Keratinocyte (primary cell): ENCODE results near the gene BRD7. TPM values are rescaled to one million over a fixed set of nuclear protein-coding genes. Genes with fewer than 3 reads are reported as not detected.

Source experiments
- DNase-seq: peaks from one replicate; pipeline ENCODE4 v3.0.0-alpha.2; 2011; ENCODE audit warnings: low read depth, missing footprints, low spot score
- FAIRE-seq: peaks from 2 replicates; lab custom pipeline; 2011; peaks lifted over from hg19 to GRCh38; lab: Jason Lieb, UNC
- H2AFZ ChIP-seq: 2 replicates; pipeline ENCODE4 v1.6.0; 2012; ENCODE audit warnings: low read length, control low read depth, inconsistent platforms; ENCODE audit not compliant: control insufficient read depth
- H3K27ac ChIP-seq: 2 replicates; pipeline ENCODE4 v1.5.1; 2011; ENCODE audit warnings: low read length; ENCODE audit not compliant: control insufficient read depth, insufficient read depth
- H3K27me3 ChIP-seq: 3 replicates; pipeline ENCODE4 v1.6.0; 2011; ENCODE audit warnings: low read length; ENCODE audit not compliant: control insufficient read depth, insufficient read depth; ENCODE audit errors: extremely low read depth
- H3K36me3 ChIP-seq, 2 experiments: 2 replicates in 1 of 2; 3 replicates in 1 of 2; pipeline ENCODE4 v1.5.1; 2011; ENCODE audit warnings: low read length in 2 of 2, mild to moderate bottlenecking in 1 of 2; ENCODE audit not compliant: control insufficient read depth in 2 of 2, insufficient read depth in 2 of 2; ENCODE audit errors: extremely low read depth in 1 of 2
- H3K4me1 ChIP-seq: 3 replicates; pipeline ENCODE4 v1.5.1; 2011; ENCODE audit warnings: low read length; ENCODE audit not compliant: control insufficient read depth, insufficient read depth; ENCODE audit errors: extremely low read depth
- H3K4me2 ChIP-seq: 3 replicates; pipeline ENCODE4 v1.6.0; 2011; ENCODE audit warnings: low read depth, low read length; ENCODE audit not compliant: control insufficient read depth, insufficient read depth; ENCODE audit errors: extremely low read depth
- H3K4me3 ChIP-seq, 3 experiments: fragments of 200-600 bp in 1 of 3; sonication (generic) in 1 of 3; 2 replicates in 2 of 3; 3 replicates in 1 of 3; pipeline ENCODE4 v1.5.1; 2011 to 2016; ENCODE audit warnings: low read length in 3 of 3, mild to moderate bottlenecking in 3 of 3, control low read depth in 2 of 3, inconsistent platforms in 1 of 3, low read depth in 1 of 3, mixed read lengths in 1 of 3, mixed run types in 1 of 3, moderate library complexity in 1 of 3; ENCODE audit not compliant: control insufficient read depth in 2 of 3, insufficient read depth in 2 of 3; ENCODE audit errors: extremely low read depth in 1 of 3
- H3K79me2 ChIP-seq: 2 replicates; pipeline ENCODE4 v1.6.0; 2012; ENCODE audit warnings: low read length; ENCODE audit not compliant: control insufficient read depth, insufficient read depth
- H3K9ac ChIP-seq: 3 replicates; pipeline ENCODE4 v1.6.0; 2011; ENCODE audit warnings: low read length; ENCODE audit not compliant: control insufficient read depth, insufficient read depth; ENCODE audit errors: extremely low read depth
- H3K9me1 ChIP-seq: 3 replicates; pipeline ENCODE4 v1.6.0; 2011; ENCODE audit warnings: low read length; ENCODE audit not compliant: control insufficient read depth, insufficient read depth; ENCODE audit errors: extremely low read depth
- H3K9me3 ChIP-seq: 2 replicates; pipeline ENCODE4 v1.5.1; 2012; ENCODE audit warnings: low read depth, low read length; ENCODE audit not compliant: control insufficient read depth
- H4K20me1 ChIP-seq: 3 replicates; pipeline ENCODE4 v1.6.0; 2011; ENCODE audit warnings: low read length; ENCODE audit not compliant: control insufficient read depth, insufficient read depth; ENCODE audit errors: extremely low read depth
- CTCF ChIP-seq, 3 experiments: IDR thresholded peaks in 1 of 3; conservative IDR thresholded peaks in 1 of 3; optimal IDR thresholded peaks in 1 of 3; 2 replicates in 2 of 3; 3 replicates in 1 of 3; pipeline versions ENCODE3 to v1.5.1; 2011; ENCODE audit warnings: low read length in 3 of 3, mild to moderate bottlenecking in 3 of 3, moderate library complexity in 2 of 3, control low read depth in 1 of 3, inconsistent platforms in 1 of 3; ENCODE audit not compliant: insufficient read depth in 2 of 3; ENCODE audit errors: extremely low read depth in 1 of 3
- EZH2 ChIP-seq: IDR thresholded peaks from one replicate; pipeline ENCODE4 v1.6.1; 2012; ENCODE audit warnings: inconsistent platforms, mild to moderate bottlenecking, low read length, moderate library complexity
- dilution Hi-C: fragments of 300-500 bp; cut with MboI; formaldehyde crosslinking; loops from one replicate; pipeline ENCODE4 v1.7.0; 2020; ENCODE audit warnings: low sequenced_read_pairs; ENCODE audit not compliant: extremely low pct_ligation_motif_present
- polyA plus RNA-seq, 5 experiments: library from polyadenylated mRNA; depleted of rRNA in 3 of 5; stranded (reverse) in 3 of 5; stranded (forward) in 1 of 5; unstranded in 1 of 5; fragments of >200 nt; gene quantifications; 1 replicate in 1 of 5; 2 replicates in 3 of 5; 3 replicates in 1 of 5; pipeline versions ENCODE4 v1.2.1 to v1.2.3, GENCODE V29; 2011 to 2012; ENCODE audit warnings: missing spikeins in 2 of 5, low read depth in 1 of 5, low replicate concordance in 1 of 5

The BRD7 gene
- polyA plus RNA-seq, 1 donor (not counting 4 experiments of a cell fraction or from before 2014, with no cell fraction given), result 66.6 TPM

- FAIRE-seq, result no peak
- H3K27ac ChIP-seq, result no peak overlapping the region
- no peak for DNase-seq
- H3K9me1 ChIP-seq, result no peaks in the 10 kb centered on the region
- no peak overlapping the region for H3K4me2 ChIP-seq
- no peak overlapping the region for H2AFZ ChIP-seq
- no peak overlapping the region for H3K9ac ChIP-seq
- dilution Hi-C loops, result no loop called here
- TF ChIP-seq CTCF (optimal IDR thresholded peaks at IDR 0.05 in 1 of 3, IDR thresholded peaks at IDR 0.05 in 1 of 3, conservative IDR thresholded peaks at IDR 0.05 in 1 of 3; ENCODE audit: extremely low read depth in 1 of 3, insufficient read depth in 2 of 3, low read length in 3 of 3) (no peak), EZH2 (no peak)
- H3K4me3 ChIP-seq, result no peak overlapping the region
- no peaks in the 10 kb centered on the region for H3K79me2 ChIP-seq
- H3K27me3 ChIP-seq, result no peaks in the 10 kb centered on the region
- H4K20me1 ChIP-seq, result no peaks in the 10 kb centered on the region
- H3K36me3 ChIP-seq, result no peaks in the 10 kb centered on the region
- no peaks in the 10 kb centered on the region for H3K9me3 ChIP-seq
- no peaks in the 10 kb centered on the region for H3K4me1 ChIP-seq
Measured at GRCh38 chr16:50373780-50374179, 5.0 kb upstream of the BRD7 start.

DNA sequence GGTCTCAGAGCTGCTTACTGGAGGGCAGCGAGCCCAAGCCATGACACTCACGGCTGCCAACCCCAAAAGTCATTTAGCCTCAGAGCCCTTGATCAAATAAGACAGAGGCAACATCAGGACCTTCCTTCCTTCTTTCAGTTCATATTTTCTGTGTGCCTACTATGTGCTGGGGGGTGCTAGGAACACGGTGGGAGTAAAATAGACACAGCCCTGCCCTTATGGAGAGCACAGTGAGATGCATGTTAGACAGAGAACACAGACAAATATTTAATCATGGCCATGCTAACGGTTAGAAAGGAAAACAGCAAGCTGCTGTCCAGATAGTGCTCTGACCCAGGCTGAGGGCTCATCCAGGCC lies 4.5 kb upstream of the BRD7 start:
- FAIRE-seq, result no peak
- Histone ChIP-seq H3K27ac (no peak overlapping the region), H3K4me2 (no peak overlapping the region), H3K36me3 (no peaks in the 10 kb centered on the region), H4K20me1 (no peaks in the 10 kb centered on the region), H3K9ac (no peak overlapping the region), H3K9me3 (no peaks in the 10 kb centered on the region), H3K9me1 (no peaks in the 10 kb centered on the region), H3K4me3 (no peak overlapping the region), H3K4me1 (no peaks in the 10 kb centered on the region), H3K79me2 (peaks cover under 1% of the 10 kb centered on the region), H3K27me3 (no peaks in the 10 kb centered on the region), H2AFZ (no peak overlapping the region)
- dilution Hi-C loops, result no loop called here
- no peak for TF ChIP-seq CTCF (optimal IDR thresholded peaks at IDR 0.05 in 1 of 3, IDR thresholded peaks at IDR 0.05 in 1 of 3, conservative IDR thresholded peaks at IDR 0.05 in 1 of 3; ENCODE audit: extremely low read depth in 1 of 3, insufficient read depth in 2 of 3, low read length in 3 of 3)
- TF ChIP-seq EZH2, result no peak
- no peak for DNase-seq
